ENCODE measurements around the gene RHO.

RHO gene

DNA sequence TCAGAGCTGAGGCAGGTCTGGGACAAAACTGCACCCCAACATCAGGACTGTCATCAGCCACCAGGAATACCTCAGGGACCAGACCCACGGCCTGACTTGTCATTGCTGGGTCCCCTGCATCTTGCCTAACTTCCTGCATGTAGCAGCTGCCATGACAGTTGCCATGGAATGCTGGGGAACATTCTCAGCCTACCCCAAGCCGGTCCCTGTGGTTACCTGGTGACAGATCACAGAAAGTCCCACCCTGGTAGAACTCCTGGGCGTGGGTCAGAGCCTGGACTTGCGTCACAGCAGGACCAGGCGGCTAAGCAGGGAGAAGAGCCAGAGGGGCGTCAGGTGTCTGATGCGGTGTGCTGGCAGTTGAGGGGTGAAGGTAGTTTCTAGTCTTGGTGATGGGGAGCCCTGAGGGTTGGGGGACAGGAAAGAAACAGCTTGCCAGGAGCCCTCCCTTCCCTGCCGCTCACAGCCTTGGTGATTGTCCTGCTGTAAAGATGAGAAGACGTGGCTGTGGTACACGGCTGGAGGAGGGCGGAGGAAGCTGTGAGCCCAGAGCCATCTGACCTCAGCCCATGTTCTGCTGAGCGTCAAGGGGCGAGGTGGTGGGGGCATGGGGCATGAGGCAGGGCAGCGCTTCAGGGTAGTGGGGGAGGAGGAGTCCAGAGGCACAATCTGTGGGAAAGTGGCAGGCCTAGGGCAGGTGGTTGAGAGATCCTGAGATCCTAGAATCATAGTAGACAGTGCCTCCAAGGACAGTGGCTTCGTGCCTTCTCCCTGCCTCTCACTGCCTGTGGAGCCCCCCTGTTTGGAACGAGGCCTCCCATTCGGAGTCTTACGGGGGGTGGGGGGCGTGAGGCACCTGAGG is 19.9 kb downstream of the RHO start:
- FAIRE-seq: no peak

DNA sequence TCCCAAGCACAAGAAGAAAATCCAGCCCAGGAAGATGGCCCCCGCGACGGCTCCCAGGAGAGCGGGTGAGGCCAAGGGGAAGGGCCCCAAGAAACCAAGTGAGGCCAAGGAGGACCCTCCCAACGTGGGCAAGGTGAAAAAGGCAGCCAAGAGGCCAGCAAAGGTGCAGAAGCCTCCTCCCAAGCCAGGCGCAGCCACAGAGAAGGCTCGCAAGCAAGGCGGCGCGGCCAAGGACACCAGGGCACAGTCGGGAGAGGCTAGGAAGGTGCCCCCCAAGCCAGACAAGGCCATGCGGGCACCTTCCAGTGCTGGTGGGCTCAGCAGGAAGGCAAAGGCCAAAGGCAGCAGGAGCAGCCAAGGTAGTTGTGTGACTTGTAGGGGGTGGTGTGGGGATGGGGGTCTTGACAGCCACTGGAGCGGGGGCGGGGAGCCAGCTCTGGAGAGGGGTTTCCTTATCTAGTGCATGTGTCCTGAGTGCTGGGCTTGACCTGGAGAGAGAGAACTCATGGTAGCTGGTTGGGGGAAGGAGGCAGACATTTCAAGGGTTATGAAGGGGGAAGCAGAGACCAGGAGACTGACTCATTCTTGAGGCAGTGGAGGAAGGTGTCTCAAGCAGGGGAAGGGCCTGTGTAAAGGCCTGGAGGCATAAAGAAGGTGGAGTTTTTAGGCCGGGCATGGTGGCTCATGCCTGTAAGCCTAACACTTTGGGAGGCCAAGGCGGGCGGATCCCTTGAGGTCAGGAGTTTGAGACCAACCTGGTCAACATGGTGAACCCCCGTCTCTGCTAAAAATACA is 20.8 kb downstream of the RHO start:
- FAIRE-seq: no peak

DNA sequence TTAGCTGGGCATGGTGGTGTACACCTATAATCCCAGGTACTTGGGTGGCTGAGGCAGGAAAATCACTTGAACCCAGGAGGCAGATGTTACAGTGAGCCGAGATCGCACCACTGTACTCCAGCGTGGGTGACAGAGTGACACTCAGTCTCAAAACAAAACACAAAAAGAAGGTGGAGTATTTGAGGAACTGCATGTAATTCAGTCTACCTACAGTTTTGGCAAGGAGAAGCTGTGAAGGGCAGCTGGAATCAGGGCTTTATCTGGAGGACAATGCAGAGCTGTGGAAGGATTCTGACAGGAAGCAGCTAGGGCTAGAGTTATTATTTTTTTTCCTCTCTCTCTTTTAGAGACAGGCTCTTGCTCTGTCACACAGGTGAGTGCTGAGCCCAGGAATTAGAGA is 21.4 kb downstream of the RHO start:
- no peak for FAIRE-seq

DNA sequence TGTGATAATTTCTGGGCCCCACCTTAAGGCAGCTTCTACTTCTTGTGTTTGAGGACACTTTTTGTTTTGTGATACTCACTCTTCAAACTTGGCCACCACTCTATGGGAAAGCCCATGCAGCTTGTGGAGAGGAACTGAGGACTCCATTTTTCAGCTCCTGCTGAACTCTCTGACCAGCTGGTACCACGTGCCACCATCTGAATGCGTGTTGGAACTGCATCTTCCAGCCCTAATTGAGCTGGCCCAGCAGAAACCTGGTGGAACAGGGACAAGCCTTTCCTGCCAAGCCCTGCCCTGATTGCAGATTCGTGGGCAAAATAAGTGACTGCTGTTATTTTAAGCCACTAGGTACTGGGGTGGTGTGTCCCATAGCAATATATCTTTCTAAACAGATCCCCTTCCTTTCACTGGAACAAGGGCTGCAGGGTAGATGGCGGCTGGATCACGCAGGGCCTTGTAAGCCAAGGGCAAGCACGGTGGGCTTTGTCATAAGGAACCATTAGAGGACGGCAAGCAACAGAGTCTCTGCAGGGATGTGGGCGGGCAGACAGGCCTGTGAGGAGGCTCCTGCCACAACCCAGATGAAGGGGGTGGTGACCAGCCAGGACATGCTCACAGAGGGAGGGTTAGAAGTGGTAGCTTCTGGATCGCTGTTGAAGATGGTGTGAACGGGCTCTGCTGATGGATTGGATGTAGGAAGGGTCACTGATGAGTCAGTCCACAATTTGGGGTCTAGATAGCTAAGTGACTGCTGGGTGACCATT is 24.0 kb downstream of the RHO start:
- FAIRE-seq: no peak

DNA sequence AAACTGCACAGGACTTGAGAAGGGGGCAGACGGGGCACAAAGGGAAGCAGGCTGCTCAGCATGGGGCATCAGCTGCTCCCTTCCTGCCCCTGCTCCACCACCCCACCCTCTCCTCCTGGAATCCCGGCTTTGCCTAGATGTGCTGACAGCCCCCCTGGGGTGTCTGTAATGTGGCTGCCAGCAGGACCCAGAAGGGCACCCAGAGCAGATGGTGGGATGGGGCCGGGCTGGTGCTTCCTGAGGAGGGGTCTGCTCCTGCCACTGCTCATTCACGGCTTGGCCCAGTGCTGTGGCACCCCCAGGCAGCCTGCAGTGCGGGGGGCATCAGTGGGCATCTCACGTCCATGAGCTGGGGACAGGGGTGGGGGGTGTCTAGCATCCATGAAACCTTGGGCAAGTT is 24.7 kb downstream of the RHO start:
- no peak for FAIRE-seq

DNA sequence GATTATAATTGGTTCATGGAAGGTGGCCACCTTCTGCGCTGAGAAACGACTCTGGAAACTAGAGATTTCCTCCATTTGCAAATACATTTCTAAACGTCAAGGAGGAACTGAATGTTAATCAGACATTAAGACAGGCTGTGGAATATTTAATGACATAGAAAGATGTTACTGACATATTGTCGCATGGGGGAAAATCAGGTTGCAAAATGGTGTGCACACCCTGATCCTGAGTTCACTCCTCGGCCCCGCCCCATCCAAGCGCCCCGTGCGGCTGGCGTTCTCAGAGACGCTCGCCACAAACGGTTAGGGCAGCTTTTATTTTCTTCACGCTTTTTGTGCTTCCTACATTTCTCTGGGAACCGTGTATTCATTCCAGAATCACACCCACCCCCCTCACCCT is 25.3 kb downstream of the RHO start:
- FAIRE-seq: no peak

DNA sequence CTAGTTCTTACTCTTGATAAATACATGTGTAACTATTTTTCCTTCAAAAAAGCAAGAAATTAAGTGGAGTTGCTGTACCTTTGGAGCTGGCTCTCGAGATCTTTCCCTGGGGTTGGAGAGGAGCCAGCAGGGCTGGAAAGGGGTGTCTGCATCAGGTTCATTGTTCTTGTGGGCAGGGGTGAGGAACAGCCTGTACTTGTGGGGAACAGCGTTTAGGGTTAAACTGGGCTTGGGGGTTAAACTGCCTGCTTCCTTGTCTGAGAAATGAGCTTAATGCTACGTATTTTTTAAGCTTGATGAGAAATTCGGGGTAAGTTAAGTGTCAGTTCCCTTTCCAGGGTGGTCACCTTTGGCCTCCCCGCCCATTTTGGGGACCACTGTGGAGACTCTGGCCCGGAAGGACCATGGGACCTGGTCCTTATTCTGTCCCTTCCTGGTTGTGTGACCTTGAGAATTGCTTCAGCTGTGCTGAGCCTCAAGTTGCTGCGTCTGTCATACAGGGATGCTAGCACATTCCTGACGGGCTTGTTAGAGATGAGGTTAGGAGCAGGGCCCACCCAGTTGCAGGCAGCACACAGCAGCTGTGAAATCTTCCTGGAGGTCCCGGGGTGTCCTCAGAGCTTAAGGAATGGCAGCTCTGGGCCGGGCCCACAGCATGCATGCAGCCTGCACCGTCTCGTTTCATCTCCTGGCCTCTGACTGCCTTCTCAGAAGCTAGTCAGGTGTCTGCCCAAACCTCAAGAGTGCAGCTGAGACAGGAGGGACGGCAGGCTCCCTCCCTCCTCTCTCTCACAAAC is 26.1 kb downstream of the RHO start:
- FAIRE-seq: no peak

DNA sequence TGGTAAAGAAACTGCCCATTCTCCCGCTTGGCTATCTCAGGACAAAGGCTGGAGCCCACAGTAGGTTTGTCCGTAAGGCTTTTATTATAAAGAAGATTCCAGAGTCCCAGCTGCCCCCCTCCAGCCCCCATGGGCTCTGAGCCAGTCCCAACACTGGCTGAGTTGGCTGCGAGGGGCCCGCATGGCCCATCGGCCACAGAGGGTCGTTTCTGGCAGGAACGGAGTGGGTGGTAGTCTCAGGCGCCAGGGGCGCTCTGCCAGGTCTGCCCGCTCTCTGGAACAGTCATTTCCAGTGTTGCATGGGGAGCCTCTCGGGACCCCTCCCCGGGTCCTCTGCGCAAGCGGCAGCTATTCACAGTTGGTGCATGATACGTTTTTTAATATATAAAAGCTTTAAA is 26.7 kb downstream of the RHO start:
- FAIRE-seq: no peak

DNA sequence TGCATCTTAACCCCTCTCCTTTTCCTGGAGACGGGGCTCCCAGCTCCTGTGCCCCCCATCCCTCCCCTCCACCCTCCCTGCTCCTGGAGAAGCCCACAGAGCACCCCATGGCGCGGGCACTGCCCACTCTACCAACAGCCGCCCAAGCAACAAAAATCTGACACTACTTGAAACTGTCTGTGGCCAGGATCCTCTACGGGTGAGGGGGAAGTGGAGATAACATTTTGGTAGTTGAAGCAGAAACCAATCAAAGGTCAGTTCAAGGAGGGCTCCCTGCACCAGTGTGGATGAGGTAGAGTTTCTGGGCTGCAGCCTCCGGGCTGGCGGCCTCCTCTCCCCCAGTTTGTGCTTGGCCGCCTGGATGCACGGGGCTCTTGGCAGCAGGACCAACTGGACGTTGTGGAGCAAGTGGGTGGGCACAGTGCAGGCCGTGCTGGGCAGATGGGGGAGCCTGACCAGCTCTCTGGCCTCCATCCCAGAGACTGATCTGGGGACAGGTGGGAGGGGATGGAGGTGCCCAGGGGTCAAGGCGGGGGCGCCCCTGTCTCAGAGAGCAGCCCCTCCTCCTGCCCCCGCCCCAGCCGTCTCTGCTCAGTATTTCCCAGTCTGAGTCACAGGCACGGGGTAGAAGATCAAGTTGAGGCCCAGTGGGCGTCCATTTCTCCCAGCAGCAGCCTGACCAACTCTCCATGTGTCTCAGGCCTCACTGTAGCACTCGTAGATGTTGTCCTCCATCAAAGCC is 27.3 kb downstream of the RHO start:
- no peak for FAIRE-seq

DNA sequence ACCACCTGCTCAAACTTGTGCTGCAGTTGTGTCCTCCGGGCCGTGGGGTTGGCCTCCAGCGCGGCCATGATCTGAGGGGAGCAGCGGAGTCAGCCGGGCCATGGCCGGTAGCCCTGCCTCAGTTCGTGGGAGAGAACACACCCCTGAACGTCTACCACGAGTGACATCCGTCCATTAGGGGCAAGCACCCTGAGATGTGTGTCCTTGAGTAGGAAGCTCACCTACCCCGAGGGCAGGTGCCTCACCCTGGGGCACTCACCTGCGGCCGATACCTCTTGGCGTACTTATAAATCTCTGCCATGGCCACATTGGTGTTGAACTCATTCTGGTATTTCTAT is 27.9 kb downstream of the RHO start:
- FAIRE-seq: no peak

DNA sequence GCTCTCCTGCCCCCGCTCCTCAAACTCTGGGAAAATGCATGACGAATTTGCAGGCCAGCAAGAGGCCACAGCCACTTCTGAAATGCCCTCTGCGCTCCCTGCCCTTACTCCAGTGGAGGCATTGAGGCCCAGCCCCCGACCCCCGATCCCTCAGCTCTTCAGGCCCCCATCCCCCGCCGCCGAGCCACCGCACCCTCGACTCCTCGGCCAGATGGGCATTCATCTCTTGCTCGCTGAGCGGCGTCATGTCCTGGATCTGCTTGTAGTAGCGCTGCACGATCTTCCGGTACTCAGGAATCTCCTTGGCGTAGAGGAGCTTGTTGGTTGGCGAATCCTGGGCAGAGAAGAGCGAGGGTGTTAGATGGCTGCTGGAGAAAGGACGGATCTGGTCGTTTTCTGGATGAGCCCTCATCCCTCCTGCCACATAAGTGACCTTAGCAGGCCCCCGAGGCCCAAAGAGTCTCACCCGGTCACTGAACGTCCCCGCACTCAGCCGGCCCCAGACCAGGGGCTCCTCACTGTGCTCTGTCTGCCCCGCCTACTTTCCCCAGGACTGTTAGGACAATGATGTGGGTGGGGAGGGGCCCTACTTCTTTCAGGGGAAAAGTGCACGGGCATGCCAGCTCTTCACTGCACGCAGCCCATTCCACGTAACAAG is 28.6 kb downstream of the RHO start:
- FAIRE-seq: no peak

DNA sequence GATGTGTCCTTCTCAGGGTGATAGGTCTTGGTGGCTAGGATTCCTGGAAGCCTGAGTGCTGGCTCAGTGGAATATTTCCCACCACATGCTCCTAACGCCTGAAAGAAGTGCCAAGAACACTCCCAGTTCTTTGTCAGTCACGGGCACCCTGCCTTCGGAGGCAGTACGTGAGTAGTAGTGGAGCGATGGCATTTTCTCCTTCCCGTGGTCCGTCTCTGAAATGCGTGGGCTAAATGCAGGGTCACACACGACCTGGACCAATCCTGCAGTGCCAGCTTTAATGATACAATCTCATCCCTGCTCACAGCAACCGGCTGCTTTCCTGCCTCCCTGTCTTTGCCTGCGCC is 29.1 kb downstream of the RHO start:
- no peak for FAIRE-seq

DNA sequence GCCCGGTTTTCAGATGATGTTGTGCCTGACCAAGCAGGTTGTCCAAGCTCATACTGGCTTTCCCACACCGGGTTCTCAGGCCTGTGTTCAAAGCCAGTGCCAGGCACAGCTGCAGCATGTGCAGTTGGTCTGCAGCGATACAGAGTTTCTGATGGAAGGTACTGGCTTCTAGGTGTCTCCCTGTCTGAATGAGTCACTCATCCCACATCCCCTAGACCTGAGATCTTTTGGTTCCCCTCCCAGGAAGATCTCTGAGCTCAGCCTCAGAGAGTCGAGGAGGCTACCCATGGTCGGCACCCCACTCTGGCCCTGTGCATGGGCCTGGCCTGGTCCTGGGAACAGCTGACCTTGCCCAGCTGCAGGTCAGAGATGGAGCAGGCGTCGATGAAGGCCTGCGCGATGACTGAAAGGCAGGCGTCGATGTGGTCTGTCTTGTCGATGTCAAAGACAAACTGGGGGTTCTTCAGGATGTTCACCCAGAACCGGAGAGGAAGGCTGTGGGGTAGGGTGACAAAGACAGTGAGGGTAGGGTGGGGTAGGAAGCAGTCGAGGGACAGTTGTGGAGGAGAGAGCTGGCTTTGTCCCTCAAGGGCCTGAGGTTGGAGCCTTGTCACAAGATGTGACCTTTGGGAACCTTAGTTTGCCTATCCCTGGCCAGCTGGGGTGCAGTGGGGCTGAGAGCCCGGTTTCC is 29.8 kb downstream of the RHO start:
- FAIRE-seq: no peak

DNA sequence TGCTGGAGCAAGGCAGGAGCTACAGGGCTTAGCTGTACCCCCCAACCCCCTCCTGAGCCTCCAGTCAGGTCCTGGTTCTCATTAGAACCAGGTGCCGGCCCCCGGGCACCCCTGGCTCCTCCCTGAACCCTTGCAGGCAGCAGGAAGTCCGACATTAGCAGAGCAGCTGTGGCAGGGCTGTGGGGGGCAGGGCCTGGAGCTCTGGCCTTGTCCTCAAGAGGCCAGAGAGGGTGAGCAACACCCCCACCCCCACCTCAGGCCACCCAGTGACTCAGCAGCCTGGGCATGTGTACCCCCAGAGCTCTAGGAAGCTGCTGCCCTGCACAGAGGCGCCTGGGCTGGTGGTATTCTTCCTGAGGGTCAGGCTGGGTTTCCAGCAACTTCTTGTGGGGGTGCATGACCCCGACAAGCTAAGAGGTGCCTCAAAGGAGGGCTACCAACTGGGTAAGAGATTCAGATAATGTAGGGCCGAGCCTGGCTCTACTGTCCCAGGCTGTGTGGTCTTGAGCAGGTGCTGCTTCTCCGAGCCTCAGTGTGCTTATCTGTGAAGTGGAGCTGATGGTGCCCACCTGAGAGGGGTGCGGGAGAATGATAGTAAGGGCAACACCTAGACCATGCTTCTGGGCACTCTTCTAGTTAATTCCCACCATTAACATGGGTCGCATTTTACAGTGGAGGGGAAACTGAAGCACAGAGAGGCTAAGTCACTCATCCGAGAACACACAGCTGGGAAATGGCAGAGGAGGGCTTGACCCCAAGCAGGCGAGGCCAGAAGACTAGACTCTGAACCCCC is 30.5 kb downstream of the RHO start:
- FAIRE-seq: no peak

DNA sequence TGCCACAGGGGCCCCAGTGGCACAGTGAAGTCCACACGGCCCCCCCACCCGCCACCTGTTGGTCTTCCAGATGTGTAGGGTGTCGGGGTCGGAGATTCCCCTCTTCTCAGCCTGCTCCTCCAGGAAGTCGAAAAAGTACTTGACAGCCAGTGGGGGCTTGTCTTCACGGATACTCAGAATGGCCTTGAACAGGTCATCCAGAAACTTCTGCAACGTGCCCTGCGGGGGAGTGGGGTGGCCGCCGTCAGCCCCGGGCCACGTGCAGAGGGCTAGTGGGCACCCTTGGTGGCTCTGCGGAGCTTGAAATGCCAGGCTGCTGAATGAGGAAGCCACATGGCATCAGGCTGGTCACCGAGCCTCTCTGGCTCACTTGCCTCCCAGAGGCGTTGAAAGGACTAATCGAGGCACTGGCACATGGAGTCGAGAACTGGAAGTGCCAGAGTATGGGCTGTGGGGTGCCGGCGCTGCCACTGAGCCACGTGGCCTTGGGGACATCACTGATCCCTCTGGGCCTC is 31.2 kb downstream of the RHO start:
- FAIRE-seq: no peak

DNA sequence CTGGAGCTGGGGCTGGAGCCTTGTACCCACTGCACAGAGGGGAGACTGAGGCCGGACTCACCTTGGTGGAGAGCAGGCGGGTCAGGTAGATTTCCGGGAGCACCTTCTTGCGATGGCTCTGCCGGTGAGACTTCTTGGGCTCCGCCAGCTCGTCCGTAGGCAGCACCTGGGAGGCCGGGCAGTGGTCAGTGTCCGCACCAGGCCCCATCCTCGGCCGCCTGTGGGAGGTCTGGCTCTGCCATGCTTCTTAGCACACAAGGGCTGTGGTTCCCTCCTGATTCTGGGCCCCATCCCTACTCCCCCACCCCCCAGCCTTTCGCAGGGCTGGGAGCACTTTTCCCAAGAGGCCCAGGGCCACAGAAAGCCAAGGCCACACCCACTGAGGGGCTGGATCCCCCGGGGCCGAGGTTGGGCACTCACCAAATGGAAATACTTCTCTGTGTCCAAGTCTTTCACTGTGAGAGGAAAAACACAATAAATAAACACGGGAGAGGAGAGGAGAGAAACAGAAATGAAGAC is 31.9 kb downstream of the RHO start:
- no peak for FAIRE-seq

DNA sequence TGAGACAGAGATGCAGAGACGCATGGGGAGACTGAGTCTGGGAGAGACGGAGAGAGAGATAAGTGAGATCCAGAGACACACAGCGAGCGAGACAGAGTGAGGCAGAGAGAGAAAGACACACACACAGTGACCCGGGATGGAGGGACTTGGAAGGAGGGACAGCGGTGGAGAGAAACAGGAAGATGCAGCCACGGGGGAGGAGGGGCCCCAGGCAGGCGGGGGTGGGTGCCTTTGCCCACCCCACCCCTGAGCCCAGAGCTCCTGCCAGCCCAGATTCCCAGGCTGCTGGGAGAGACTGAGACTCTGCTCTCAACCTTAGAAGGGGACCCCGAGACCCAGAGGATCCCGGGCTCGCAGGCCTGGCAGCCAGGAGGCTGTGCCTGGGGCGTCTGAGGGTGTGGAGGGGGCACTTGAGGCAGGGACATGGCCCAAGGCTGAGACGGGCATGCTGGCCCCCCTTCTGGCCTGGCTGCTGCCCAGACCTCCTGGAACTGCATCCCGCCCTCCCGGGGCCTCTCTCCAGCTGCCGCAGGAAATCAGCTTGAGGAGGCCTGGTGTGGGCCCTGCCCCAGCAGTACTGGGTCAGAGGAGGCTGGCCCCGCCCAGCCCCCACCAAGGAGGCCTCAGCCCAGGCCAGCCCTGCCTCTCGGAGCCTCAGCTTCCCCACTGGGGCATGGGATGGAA is 32.6 kb downstream of the RHO start:
- no peak for FAIRE-seq

DNA sequence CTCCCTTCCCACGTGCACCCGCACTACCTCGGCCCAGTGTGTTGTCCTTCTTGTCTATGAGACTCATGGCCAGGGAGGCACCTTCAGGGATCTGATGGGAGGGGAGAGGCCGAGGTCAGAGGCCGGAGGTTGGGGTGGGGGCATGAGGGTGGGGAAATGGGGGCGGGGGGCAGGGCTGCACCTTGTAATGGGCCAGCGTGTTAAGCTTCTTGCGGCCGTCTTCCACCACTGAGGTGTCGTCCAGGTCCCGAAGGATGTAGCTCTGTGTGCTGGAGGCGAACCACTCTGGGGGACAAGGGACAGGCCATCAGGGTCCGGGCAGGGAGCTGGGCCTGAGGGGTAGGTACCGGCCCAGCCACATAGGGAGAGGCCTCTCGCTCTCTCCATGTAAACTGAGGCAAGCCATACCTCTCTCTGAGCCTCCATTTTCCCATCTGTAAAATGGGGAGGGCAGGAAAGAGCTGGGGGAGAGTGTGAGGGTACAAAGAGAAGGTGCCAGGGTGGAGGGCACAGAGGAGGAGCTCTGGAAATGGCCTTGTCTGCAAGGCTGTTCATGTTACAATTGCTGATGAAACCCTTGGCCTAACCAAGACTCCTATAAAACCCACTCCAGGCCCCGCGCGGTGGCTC is 33.3 kb downstream of the RHO start:
- no peak for FAIRE-seq

DNA sequence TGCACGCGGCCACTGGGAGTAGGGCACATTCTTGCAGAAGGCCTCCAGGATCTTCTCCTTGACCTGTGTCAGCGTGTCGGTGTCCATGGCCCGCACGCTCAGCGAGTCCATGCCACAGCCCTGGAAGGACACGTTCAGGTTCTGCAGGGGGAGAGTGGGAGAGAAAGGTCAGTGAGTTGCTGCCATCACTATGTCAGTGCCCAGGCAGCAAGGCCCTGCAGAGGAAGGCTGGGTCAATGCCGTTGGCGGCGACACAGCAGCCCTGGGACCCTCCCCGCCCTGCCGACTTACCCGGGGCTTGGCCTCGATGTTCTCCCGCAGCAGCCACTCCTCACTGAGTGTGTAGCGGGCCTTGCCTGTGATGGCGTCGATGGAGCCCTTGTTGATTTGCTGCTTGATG is 34.4 kb downstream of the RHO start:
- no peak for FAIRE-seq
